Left colon (tissue), 2 donors: Measurements from ENCODE around the gene CGGBP1. TPM values are rescaled to one million over a fixed set of nuclear protein-coding genes. Genes with fewer than 3 reads are reported as not detected.
A peak's percentile ranks its signal among the peaks of the same experiment; 100 is the strongest.

ENCODE experiments used
- ATAC-seq: fragments of 200-7000 bp; cut with Tn5 transposase; one replicate; pipeline ENCODE4 v1.9.1; 2020; ENCODE audit warnings: mild to moderate bottlenecking, moderate library complexity
- DNase-seq, 2 donors: peaks; one replicate each; pipeline ENCODE4 v3.0.0-alpha.2; 2020
- intact Hi-C, 2 donors: fragments of 100-400 bp; cut with DNase I in 1 of 2; cut with micrococcal nuclease in 1 of 2; formaldehyde crosslinking; loops; one replicate each; pipeline versions ENCODE4 v1.11.2 to v1.14.0; 2022; cut with DNase I, micrococcal nuclease
- long read RNA-seq: library from polyadenylated mRNA; unstranded; transcript quantifications from one replicate; pipeline ENCODE4 v2.0.0, GENCODE V29; 2021
- total RNA-seq, 2 donors: library from RNA; stranded (reverse); fragmentation: NEBNext Ultra II Directional; extraction: Animal tissue kit (Norgen Biotek cat#: 25700); gene quantifications; one replicate each; pipeline ENCODE4 v1.2.1, GENCODE V29; 2021
- donor health status: DM: no; HTN: no; CAD: no.
- donor health status: DM: yes; HTN: yes; CAD: no.

Gene CGGBP1, protein sequence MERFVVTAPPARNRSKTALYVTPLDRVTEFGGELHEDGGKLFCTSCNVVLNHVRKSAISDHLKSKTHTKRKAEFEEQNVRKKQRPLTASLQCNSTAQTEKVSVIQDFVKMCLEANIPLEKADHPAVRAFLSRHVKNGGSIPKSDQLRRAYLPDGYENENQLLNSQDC
- total RNA-seq: 10 to 100 TPM; 46.0 to 49.9 TPM
- long read RNA-seq, full-length matches to known transcripts: 48 of 51 reads
- long read RNA-seq, partial matches to known transcripts: 0 of 51 reads
- long read RNA-seq, other reads (novel, unspliced or antisense): 3 of 51 reads

DNA sequence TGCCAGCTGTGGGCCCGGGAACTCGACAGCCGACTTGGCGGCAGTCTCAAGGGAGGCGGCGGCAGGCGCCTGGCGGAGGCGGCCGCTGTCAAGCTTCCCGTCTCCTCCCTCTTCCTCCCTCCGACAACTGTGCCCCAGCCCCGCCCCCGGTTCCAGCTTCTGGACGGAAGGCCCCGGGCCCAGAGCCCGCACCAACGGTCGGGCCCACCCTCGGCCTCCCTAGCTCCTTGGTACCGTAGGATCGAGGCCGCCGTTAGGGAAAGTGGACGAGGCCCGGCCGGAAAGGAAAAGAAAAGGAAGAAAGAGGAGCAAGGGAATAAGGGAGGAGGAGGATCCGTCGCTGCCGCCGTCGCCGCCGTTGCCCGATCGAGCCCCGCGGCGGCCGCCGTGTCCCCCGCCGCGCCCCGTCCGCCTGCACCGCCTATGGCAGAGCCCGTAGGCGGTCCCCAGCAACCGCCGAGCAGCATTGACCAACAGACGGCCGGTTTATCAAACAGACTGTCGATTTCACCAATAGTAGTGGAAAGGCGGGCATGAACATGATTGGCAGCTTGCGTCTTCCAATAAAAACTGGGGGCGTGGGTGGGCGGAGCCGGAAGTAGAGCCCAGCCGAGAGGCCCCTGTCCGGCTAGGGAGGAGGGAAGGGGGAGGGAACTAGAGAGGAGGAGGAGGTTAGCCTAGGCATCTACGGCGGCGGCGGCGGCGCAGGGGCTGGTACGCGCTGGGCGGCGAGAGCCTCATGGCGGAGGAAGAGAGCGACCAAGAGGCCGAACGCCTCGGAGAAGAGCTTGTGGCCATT lies at the start of gene CGGBP1, which contains the start of gene ZNF654:
CGGBP1 (minus strand) TSS at position 425 of the 799 bp plus-strand sequence. CDS start 3,029 bp downstream, outside the sequence.
ZNF654 (plus strand) TSS at position 675 of the 799 bp plus-strand sequence; CDS start at position 740, 65 bp downstream.
- intact Hi-C loops: no loop called here
- ATAC-seq (peak; percentile 92), DNase-seq (peak; percentile 98)

DNA sequence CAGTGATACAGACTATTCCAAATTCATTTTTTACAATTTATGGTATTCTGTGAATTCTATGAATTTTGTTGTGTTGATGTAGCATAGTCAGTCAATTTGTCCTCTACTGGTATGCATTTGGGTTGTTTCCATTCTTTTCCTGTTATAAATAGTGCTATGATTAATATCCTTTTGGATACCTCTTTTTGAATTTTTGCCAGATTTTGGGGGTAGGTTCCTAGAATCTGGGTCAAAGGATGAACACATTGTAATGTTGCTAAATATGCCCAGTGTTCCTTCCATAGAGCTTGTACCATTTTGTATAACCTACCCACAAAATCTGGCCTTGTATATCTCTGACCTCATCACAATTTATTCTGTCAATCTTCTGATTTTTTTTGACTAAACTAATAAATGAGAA lies 46.5 kb upstream of the CGGBP1 start:
- ATAC-seq (no peak), DNase-seq (no peak)
- intact Hi-C loops: no loop called here

DNA sequence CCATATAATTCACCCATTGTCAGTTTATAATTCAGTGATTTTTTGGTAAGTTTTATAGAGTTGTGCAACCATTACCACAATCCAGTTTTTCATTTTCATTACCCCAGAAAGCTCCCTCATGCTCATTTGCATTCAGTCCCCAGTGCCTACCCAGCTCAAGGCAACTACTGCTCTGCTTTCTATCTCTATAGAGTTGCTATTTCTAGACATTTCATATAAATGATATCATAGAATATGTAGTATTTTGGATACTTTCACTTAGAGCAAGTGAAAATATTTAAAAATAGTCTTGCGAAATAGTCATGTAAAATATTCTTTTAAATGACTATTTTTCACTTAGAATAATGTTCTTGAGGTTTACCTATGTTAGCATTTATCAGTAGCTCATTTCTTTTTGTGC lies 42.3 kb upstream of the CGGBP1 start:
- intact Hi-C loops: no loop called here
- DNase-seq (no peak), ATAC-seq (no peak)

DNA sequence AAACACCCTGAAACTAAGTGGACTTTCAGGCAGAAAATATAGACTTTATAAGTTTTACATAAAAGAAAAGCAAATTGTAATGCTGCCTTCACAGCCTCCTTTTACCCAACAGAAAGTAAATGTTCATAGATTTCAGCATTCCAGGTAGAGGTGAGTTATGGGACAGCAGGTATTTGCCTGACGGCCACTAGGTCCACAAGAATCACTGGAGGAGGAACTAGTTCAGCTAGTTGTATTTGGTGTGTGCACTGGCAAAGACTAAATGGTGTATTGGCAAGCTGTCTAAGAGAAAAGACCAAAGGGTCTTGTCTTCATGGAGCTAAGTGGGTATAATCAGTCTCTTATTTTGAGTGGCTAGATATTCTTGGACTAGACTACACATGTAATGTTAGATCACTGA lies 34.5 kb upstream of the CGGBP1 start:
- no peak for ATAC-seq
- intact Hi-C loops: no loop called here
- no peak for DNase-seq

DNA sequence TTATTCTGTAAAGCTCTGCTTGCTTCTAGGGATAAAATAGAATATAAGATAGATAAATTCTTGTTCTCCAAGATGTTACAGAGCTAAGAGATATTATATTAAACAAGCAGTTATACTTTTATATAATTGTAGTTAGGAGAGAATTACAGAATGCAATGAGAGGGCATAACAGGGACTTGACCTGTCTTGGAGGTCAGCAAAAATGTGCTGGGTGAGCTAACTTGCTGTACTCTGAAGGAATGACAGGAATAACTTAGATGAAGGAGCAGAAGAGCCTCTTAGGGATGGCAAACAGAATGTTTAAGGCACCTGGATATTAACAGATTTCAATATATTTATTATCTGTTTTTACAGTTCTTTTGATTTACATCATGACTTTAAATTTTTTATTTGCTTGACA lies 33.5 kb upstream of the CGGBP1 start:
- intact Hi-C loops: no loop called here
- ATAC-seq (no peak), DNase-seq (no peak)

DNA sequence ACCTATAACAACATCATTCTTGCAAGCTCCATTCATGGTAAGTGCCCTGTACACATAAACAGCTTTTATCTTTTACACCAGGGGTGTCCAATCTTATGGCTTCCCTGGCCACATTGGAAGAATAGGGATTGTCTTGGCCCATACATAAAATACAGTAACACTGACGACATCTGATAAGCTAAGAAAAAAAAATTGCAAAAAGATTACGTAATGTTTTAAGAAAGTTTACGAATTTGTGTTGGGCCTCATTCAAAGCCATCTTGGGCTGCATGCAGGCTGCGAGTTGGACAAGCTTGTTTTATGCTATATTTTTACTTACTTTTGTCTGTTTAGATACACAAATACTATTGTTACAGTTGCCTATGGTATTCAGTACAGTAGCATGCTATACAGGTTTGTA lies 31.9 kb upstream of the CGGBP1 start:
- intact Hi-C loops: no loop called here
- no peak for DNase-seq
- no peak for ATAC-seq

DNA sequence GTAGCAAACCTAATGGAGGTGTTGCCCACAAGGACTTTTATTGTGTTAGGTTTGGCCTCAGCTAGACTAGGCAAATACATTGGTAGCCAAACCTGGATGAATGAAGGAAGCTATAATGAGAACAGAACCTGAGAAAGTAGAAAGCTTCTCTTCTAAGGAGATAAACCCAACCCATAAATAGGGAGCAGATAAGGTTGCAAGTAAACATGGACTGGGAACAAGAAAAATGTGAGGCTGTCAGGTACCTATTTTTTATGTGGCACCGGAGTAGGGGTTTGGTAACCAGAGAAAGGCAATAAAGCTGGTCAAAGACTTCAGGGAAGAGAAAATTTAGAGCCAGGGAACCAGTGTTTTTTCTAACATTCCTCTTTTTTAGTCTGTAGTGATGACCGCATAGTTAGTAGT lies 25.3 kb upstream of the CGGBP1 start:
- ATAC-seq (peak; percentile 23), DNase-seq (no peak)
- intact Hi-C loops: no loop called here

DNA sequence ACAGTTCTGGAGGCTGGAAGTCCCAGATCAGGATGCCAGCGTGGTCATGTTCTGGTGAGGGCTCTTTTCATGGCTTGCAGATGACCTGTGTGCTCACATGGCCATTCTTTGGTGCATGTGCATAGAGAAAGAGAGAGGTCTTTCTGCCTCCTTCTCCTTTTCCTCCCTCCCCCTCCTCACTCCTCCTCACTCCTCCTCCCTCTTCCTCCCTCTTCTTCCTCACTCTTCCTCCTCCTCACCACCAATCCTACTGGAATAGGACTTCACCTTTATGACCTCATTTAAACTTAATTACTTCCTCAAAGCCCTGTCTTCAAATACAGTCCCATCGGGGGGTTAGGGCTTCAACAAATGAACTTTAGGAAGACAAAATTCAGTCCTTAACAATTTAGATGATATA lies 24.0 kb upstream of the CGGBP1 start:
- intact Hi-C loops: no loop called here
- ATAC-seq (peak; percentile 34), DNase-seq (no peak)

DNA sequence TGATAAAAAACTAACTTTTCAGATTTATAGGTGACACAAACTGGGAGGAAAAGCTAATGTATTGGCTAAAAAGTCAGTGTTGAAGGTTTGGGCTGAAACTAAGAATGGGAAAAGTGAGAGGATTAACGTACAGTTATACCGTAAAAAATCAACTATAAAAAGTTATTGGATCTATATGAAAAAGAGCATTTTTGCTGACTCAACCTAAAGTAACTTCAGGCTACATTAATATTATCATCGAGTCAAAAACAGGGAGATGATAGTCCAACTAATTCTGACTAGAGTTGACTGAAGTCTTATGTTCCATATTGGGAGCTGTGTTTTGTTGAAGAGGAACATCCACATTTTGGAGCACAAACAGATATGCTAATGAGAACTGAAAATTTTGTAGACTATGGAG lies 20.1 kb upstream of the CGGBP1 start:
- no peak for ATAC-seq
- DNase-seq: no peak
- intact Hi-C loops: no loop called here

DNA sequence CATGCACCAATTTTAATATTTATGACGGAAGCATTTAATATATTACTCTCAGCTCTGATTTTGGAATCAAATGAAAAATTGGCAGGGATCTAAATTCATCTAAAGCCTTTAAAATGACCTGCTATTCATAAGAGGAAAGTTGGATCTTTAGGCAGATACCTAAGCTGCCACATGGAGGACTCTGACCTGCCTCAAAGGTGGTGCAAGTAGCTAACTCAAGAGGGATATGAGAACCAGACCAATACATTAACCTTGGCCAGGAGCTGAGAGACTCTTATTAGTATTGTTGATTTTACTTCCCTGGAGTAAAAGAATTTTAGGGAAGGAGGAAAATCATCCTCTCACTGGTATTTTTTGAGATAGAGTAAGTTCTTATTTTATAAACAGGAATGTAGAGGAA lies 17.9 kb upstream of the CGGBP1 start:
- DNase-seq (no peak), ATAC-seq (no peak)
- intact Hi-C loops: no loop called here

DNA sequence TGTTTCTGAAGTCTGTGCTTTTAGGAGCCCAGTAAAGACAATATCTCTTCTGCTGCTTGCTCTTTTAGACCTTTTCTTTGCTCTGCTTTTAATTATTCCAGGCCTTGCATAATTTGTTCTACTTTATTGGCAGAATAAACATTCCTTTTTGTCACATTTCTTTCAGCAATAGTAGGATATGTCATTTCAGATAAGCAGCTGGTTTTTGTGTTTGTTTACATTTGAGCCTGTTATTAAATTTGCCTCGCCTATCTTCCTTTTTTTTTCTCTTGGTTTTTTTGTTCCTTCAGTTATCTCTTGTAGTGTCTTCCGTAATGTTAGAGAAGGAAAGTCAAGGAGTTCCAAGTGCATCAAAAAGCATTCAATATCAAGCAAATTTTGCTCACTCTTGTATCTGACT lies 16.7 kb upstream of the CGGBP1 start:
- DNase-seq (no peak), ATAC-seq (no peak)
- intact Hi-C loops: no loop called here

DNA sequence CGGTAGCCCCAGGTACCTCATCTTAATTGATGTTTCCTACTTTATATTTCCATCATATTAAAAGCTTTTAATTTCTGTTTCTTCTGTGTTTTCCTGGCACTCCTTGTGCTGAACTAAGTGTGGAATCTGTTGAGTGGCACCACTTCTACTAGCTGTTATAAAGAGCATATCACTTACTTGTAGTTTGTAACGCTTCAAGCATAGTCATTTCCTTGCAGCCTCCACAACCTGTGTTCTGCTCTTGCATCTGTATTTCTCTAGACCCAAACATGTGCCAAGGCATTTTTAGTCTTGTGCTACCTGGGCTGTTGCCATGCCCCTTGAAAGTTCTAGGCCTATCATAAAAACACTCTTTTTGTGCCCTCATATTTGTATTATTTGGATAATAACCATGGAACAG lies 16.3 kb upstream of the CGGBP1 start:
- DNase-seq: no peak
- ATAC-seq: no peak
- intact Hi-C loops: no loop called here

DNA sequence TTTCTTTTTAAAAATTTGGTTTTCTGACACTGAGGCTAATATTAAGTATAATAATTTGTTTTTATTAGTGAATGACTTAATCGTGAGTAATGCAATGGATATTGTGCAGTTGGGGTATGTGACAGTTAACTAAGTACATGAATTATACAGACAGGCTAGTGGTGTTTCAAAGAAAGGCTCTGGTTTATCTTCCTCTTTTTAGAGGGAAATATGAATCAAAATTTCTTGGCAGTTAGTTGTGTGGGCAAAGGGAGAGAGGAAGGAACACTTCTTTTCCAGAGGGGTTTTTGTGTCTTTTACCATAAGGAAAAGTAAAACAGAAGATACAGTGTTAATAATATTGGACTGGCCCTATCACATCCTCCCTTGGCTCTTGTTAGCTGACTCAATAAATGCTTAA lies 2.9 kb upstream of the CGGBP1 start:
- intact Hi-C loops: no loop called here

DNA sequence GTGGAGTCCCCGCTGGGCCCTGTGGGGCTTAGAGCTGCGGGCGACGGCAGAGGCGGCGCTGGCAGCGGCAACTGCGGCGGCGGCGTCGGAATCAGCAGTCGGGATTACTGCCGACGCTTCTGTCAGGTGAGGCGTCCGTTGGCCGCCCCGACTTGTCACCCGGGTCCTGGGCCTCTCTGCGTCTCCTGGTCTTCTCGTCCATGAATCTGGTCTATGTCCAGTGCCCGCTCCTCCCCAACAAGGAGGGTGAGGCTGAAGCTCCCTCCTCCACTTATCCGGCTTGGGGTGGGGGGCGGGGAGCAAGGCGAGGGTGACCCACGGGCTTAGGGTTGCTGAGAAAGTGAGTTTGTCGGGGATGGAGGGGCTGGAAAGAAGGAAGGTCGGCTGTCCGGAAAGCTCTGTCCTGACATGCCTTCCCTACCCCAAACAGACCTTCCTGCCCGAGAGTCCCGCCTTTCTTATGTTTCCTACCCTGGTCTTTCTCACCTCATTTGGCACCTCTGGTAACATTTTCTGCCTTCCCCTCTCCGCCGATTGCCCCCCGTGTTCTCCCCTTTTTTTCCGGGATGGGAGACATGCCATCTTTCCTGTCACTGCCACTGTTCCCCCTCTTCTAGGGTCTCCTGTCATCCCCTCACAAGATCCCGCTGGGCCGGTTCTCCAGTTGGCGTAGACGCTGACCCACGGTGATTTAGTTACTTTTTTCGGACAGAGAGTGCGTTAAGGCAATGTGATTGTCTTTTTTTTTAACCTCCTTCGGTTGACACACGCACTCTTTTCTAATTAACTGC lies 770 bp upstream of the CGGBP1 start:
- ATAC-seq: peak; percentile 27
- intact Hi-C loops: no loop called here
- DNase-seq: peak; percentile 25 to 26

More for the DNA sequence above, 2.9 kb upstream of the CGGBP1 start:
- no peak for DNase-seq
- no peak for ATAC-seq

DNA sequence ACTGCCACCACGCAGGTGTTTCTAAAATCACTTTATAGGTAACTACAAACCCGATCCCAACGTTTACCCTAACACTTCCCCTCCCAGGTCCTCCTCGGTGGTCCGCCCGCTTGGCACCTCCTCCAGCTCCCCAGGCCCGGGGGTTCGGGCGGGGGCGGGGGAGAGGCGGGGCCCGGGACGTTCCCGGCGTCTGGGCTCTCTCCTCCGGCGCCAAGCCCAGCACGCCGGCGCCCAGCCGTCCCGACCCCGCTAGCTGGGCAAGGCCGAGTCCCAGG lies 562 bp downstream of the CGGBP1 start:
- DNase-seq (no peak), ATAC-seq (no peak)
- intact Hi-C loops: no loop called here

DNA sequence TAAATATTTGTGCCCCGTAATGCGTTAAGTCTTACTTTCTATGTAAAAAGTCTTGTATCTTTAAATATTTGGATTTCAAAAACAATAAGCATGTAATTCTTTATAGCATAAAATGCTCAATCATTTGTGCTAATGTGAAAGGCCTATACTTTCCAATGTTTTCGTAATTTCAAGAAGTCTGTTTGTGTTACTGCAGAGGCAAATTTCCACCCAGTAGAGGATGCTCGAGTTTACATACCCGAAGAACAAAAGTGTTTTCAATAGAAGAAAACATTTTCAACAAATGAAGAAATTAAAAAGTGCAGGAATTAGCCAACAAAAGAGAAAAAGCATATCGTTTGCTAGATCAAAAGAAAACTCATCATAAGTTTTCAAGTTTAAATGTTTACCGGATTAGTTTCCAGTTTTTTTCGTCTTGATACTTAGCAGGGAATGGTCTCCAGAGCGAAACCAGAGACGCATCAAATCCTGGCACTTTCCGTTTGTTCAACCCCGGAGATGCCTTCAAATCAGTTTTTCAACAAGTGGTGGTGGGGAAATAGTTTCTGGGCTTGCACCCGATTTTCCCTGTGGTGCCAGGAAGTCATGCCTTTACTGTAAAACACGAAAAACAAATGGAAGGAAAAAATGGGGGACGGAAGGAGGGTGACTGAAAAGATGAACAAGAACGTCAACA lies 1.0 kb downstream of the CGGBP1 start:
- ATAC-seq: no peak
- intact Hi-C loops: no loop called here
- DNase-seq: no peak

DNA sequence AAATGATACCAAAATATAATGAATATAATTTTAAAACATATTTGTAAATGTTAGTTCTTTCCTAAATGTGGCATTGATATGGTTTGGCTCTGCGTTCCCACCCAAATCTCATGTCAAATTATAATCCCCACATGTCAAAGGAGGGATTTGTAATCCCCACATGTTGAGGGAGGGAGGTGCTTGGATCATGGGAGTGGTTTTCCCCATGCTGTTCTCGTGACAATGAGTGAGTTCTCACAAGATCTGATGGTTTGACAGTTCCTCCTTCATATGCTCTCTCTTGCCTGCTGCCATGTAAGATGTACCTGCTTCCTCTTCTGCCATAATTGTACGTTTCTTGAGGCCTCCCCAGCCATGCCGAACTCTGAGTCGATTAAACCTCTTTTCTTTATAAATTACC lies 12.0 kb downstream of the CGGBP1 start:
- DNase-seq (no peak), ATAC-seq (no peak)
- intact Hi-C loops: no loop called here

DNA sequence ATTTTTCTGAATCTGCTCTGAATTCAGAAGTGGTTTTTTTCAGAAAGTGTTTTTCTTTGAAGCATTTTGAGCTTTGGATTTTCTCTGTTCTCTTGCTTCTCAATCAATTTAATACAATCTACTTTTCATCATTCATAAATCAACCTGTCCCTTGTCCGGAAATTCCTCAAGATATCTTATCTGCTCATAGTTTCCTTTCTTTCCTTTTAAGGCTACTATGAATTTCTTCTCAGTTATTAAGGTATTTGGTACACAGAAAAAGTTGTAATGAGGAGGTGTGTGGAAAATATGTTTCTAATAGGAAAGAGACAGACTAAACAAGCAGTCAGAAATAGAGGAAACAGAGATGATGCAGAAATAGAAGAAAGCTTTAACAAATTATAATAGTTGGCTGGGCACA lies 14.4 kb downstream of the CGGBP1 start:
- intact Hi-C loops: no loop called here
- ATAC-seq: no peak

DNA sequence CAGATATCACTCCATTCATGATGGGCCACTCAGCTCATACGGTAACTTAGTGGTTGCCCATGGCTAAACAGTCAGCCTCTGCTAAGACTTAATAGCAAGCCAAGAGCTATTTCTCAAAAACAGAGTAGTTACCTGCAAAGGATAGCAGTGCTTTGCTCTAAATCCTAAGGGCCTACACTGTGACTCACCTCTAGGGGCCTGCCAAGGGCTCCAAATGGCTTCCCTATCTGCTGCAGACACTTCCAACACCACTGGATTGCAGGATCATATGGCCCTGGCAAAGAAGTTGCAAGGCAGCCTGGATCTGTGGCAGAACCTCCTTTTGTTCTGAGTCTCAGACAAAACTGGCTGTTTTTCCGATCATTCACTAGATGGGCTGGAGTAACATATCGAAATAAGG lies 17.8 kb downstream of the CGGBP1 start:
- intact Hi-C loops: no loop called here
- no peak for ATAC-seq

More for the DNA sequence above, 14.4 kb downstream of the CGGBP1 start:
- DNase-seq: no peak

More for the DNA sequence above, 17.8 kb downstream of the CGGBP1 start:
- DNase-seq: no peak
